SK-N-SH treated with all-trans-retinoic acid at 6 μM for 48 hours (cell line): ENCODE results near the gene BBS9.

Source experiments
- BACH2 ChIP-seq: fragments of 250-450 bp; sonication (Bioruptor Pico); IDR thresholded peaks from 2 replicates; pipeline ENCODE4 v1.9.0; 2021; ENCODE audit warnings: mild to moderate bottlenecking, borderline replicate concordance
- CSDC2 ChIP-seq: fragments of 250-450 bp; sonication (Bioruptor Pico); IDR thresholded peaks from 2 replicates; pipeline ENCODE4 v1.5.0; 2020; ENCODE audit warnings: mild to moderate bottlenecking, moderate library complexity
- TF ChIP-seq, protein P1 (sequence below): fragments of 250-450 bp; sonication (Bioruptor Pico); IDR thresholded peaks from 2 replicates; pipeline ENCODE4 v1.5.1; 2020; ENCODE audit warnings: low read depth, mild to moderate bottlenecking, moderate library complexity

DNA sequence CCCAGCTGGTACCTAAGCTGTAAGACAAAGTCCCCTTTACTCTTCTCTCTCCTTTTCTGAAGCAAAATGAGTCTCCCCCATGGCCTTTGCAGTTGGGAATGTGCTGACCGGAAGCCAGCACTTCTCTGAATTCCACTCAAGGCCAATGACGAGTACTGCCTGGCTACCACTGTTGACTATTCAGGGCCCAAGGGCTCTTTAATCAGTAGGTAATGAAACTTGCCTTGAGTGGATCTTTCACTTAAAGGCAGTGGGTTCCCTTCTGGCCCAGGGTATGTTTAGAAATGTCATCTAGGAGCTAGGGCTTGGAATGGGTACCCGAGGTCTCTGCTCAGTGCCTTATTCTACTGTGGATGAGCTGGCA lies 197.1 kb downstream of the BBS9 start:
- TF ChIP-seq BACH2 (CRISPR knock-in tag), result no peak
- TF ChIP-seq, protein P1, sequence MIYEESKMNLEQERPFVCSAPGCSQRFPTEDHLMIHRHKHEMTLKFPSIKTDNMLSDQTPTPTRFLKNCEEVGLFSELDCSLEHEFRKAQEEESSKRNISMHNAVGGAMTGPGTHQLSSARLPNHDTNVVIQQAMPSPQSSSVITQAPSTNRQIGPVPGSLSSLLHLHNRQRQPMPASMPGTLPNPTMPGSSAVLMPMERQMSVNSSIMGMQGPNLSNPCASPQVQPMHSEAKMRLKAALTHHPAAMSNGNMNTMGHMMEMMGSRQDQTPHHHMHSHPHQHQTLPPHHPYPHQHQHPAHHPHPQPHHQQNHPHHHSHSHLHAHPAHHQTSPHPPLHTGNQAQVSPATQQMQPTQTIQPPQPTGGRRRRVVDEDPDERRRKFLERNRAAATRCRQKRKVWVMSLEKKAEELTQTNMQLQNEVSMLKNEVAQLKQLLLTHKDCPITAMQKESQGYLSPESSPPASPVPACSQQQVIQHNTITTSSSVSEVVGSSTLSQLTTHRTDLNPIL (CRISPR knock-in tag), result no peak
- no peak for TF ChIP-seq CSDC2 (CRISPR knock-in tag)
